ENCODE measurements around the gene SLC35F3. TPM values are rescaled to one million over a fixed set of nuclear protein-coding genes. Genes with fewer than 3 reads are reported as not detected.

Gene SLC35F3
- total and polyA plus RNA-seq, 9 of the 15 experiments (the other 6 are each of a cell fraction or from before 2014, with no cell fraction given) = 0.04 to 0.07 (median 0.04) TPM; not detected in 6

DNA sequence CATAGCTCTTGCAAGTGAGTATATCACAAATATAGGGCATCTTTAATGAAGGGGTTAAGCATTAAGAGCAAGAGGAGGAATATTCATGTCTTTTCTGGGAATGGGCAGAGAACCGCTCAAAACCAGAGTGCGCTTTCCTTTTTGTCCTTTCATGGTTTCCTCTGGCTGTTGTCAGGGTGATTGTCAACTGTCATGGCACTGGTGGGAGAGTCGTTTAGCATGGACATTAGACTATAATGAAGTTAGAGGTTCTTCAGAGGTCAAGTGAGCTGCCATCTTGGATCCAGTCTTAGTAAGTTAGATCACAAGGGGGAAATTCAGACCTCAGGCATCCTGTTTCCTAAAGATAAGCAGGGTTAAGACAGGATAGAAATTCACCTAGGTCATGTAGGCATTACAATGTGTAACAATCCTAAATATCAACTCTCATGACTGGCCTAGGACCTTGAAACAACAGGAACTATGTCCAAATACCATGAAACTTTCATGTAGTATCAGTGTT is 456.7 kb downstream of the SLC35F3 start (continued):
- TF ChIP-seq ZNF224 (CRISPR knock-in tag; IDR thresholded peaks at IDR 0.05) = no peak
- TF ChIP-seq SRSF7 (optimal IDR thresholded peaks at IDR 0.05; ENCODE audit: low read depth, low read length) = no peak
- TF ChIP-seq, protein P1, sequence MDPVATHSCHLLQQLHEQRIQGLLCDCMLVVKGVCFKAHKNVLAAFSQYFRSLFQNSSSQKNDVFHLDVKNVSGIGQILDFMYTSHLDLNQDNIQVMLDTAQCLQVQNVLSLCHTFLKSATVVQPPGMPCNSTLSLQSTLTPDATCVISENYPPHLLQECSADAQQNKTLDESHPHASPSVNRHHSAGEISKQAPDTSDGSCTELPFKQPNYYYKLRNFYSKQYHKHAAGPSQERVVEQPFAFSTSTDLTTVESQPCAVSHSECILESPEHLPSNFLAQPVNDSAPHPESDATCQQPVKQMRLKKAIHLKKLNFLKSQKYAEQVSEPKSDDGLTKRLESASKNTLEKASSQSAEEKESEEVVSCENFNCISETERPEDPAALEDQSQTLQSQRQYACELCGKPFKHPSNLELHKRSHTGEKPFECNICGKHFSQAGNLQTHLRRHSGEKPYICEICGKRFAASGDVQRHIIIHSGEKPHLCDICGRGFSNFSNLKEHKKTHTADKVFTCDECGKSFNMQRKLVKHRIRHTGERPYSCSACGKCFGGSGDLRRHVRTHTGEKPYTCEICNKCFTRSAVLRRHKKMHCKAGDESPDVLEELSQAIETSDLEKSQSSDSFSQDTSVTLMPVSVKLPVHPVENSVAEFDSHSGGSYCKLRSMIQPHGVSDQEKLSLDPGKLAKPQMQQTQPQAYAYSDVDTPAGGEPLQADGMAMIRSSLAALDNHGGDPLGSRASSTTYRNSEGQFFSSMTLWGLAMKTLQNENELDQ (CRISPR knock-in tag; IDR thresholded peaks at IDR 0.05; ENCODE audit: borderline replicate concordance) = no peak
- TF ChIP-seq ZNF589 (CRISPR knock-in tag; IDR thresholded peaks at IDR 0.05; ENCODE audit: low read depth) = peak; percentile 82
- TF ChIP-seq, protein P2, sequence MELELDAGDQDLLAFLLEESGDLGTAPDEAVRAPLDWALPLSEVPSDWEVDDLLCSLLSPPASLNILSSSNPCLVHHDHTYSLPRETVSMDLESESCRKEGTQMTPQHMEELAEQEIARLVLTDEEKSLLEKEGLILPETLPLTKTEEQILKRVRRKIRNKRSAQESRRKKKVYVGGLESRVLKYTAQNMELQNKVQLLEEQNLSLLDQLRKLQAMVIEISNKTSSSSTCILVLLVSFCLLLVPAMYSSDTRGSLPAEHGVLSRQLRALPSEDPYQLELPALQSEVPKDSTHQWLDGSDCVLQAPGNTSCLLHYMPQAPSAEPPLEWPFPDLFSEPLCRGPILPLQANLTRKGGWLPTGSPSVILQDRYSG (tag; conservative IDR thresholded peaks at IDR 0.05; ENCODE audit: low read depth) = peak; percentile 91
- TF ChIP-seq TCFL5 (CRISPR knock-in tag; conservative IDR thresholded peaks at IDR 0.05) = peak; percentile 53; the same call in 1 of the 2 replicates
- TF ChIP-seq, protein P3, sequence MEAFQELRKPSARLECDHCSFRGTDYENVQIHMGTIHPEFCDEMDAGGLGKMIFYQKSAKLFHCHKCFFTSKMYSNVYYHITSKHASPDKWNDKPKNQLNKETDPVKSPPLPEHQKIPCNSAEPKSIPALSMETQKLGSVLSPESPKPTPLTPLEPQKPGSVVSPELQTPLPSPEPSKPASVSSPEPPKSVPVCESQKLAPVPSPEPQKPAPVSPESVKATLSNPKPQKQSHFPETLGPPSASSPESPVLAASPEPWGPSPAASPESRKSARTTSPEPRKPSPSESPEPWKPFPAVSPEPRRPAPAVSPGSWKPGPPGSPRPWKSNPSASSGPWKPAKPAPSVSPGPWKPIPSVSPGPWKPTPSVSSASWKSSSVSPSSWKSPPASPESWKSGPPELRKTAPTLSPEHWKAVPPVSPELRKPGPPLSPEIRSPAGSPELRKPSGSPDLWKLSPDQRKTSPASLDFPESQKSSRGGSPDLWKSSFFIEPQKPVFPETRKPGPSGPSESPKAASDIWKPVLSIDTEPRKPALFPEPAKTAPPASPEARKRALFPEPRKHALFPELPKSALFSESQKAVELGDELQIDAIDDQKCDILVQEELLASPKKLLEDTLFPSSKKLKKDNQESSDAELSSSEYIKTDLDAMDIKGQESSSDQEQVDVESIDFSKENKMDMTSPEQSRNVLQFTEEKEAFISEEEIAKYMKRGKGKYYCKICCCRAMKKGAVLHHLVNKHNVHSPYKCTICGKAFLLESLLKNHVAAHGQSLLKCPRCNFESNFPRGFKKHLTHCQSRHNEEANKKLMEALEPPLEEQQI (IDR thresholded peaks at IDR 0.05) = peak; percentile 60; the same call in 1 of the 2 replicates
- peak; percentile 82 for TF ChIP-seq TCF3 (CRISPR knock-in tag; IDR thresholded peaks at IDR 0.05)
- TF ChIP-seq GATAD2B (IDR thresholded peaks at IDR 0.05; ENCODE audit: borderline replicate concordance) = 0 out of 2 replicates have a peak, but pooled peaks have one; percentile 24
- TF ChIP-seq GTF2F1 (IDR thresholded peaks at IDR 0.05; ENCODE audit: low read depth, low read length) = no peak
- peak; percentile 79 for TF ChIP-seq MEF2D (tag; conservative IDR thresholded peaks at IDR 0.05; ENCODE audit: low read depth)
- TF ChIP-seq, protein P4, sequence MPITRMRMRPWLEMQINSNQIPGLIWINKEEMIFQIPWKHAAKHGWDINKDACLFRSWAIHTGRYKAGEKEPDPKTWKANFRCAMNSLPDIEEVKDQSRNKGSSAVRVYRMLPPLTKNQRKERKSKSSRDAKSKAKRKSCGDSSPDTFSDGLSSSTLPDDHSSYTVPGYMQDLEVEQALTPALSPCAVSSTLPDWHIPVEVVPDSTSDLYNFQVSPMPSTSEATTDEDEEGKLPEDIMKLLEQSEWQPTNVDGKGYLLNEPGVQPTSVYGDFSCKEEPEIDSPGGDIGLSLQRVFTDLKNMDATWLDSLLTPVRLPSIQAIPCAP (CRISPR knock-in tag; IDR thresholded peaks at IDR 0.05; ENCODE audit: borderline replicate concordance) = no peak
- TF ChIP-seq ZNF644 (tag; IDR thresholded peaks at IDR 0.05; ENCODE audit: low read depth) = peak; percentile 85
- TF ChIP-seq NFXL1 (CRISPR knock-in tag; IDR thresholded peaks at IDR 0.05) = 0 out of 2 replicates have a peak, but pooled peaks have one; percentile 47
- peak; percentile 62 for TF ChIP-seq TEAD4 (IDR thresholded peaks at IDR 0.05; ENCODE audit: low read length)
- TF ChIP-seq TEAD4 (CRISPR knock-in tag; IDR thresholded peaks at IDR 0.05; ENCODE audit: borderline replicate concordance) = no peak
- 0 out of 2 replicates have a peak, but pooled peaks have one; percentile 12 for TF ChIP-seq ERF (CRISPR knock-in tag; IDR thresholded peaks at IDR 0.05)
- TF ChIP-seq DPF2 (IDR thresholded peaks at IDR 0.05) = peak; percentile 76; the same call in 1 of the 2 replicates
- TF ChIP-seq ZNF311 (CRISPR knock-in tag; IDR thresholded peaks at IDR 0.05) = peak; percentile 73; the same call in 1 of the 2 replicates
- TF ChIP-seq CBX3 (IDR thresholded peaks at IDR 0.05; ENCODE audit: borderline replicate concordance in 1 of 2, low read length in 2 of 2) = peak in 1 of 2 experiments; percentile 62; a peak in 1 of 3 replicates
- TF ChIP-seq MXI1 (IDR thresholded peaks at IDR 0.05; ENCODE audit: low read depth, low read length) = no peak

Data from K562 (cell line).